Rectal smooth muscle tissue (tissue), 1 donor: ENCODE results near the gene DNAJC1.

Source experiments
- H3K27ac ChIP-seq: one replicate; pipeline ENCODE4 v1.7.0; 2013; ENCODE audit warnings: low read depth, low read length, inconsistent platforms
- H3K27me3 ChIP-seq: one replicate; pipeline ENCODE4 v1.7.0; 2013; ENCODE audit warnings: low read length; ENCODE audit not compliant: control insufficient read depth, insufficient read depth
- H3K36me3 ChIP-seq: one replicate; pipeline ENCODE4 v1.7.0; 2013; ENCODE audit warnings: low read length; ENCODE audit not compliant: control insufficient read depth, insufficient read depth
- H3K4me1 ChIP-seq: one replicate; pipeline ENCODE4 v1.7.0; 2013; ENCODE audit warnings: low read length; ENCODE audit not compliant: control insufficient read depth, insufficient read depth
- H3K4me3 ChIP-seq: one replicate; pipeline ENCODE4 v1.7.0; 2013; ENCODE audit warnings: low read length
- H3K9ac ChIP-seq: one replicate; pipeline ENCODE4 v1.7.0; 2013; ENCODE audit warnings: low read length

Gene DNAJC1

GRCh38 chr10:21757185-21757901, 246.2 kb downstream of the DNAJC1 start:
- Histone ChIP-seq H3K27me3 (no peaks in the 10 kb centered on the region), H3K9ac (no peak overlapping the region), H3K36me3 (peaks cover 3% of the 10 kb centered on the region), H3K4me3 (no peak overlapping the region), H3K4me1 (no peaks in the 10 kb centered on the region), H3K27ac (no peak overlapping the region)

- H3K27me3 ChIP-seq = no peaks in the 10 kb centered on the region
- no peaks in the 10 kb centered on the region for H3K4me1 ChIP-seq
- H3K36me3 ChIP-seq = peaks cover 3% of the 10 kb centered on the region
- no peak overlapping the region for H3K27ac ChIP-seq
- no peak overlapping the region for H3K9ac ChIP-seq
- H3K4me3 ChIP-seq = no peak overlapping the region
Observed at GRCh38 chr10:21756707-21757106, 246.8 kb downstream of the DNAJC1 start.

GRCh38 chr10:21754410-21755011, 249.0 kb downstream of the DNAJC1 start:
- Histone ChIP-seq H3K4me1 (no peaks in the 10 kb centered on the region), H3K9ac (no peak overlapping the region), H3K4me3 (no peak overlapping the region), H3K27ac (no peak overlapping the region), H3K36me3 (peaks cover 3% of the 10 kb centered on the region), H3K27me3 (no peaks in the 10 kb centered on the region)

- Histone ChIP-seq H3K4me3 (no peak overlapping the region), H3K27me3 (no peaks in the 10 kb centered on the region), H3K36me3 (peaks cover 3% of the 10 kb centered on the region), H3K27ac (no peak overlapping the region), H3K9ac (no peak overlapping the region), H3K4me1 (no peaks in the 10 kb centered on the region)
Observed at GRCh38 chr10:21753497-21754270, 249.8 kb downstream of the DNAJC1 start.

- no peak overlapping the region for H3K4me3 ChIP-seq
- H3K4me1 ChIP-seq = no peaks in the 10 kb centered on the region
- H3K9ac ChIP-seq = no peak overlapping the region
Observed at GRCh38 chr10:21751341-21752310, 251.9 kb downstream of the DNAJC1 start.

GRCh38 chr10:21750424-21750823, 253.1 kb downstream of the DNAJC1 start:
- Histone ChIP-seq H3K4me1 (no peaks in the 10 kb centered on the region), H3K36me3 (peaks cover 3% of the 10 kb centered on the region), H3K27me3 (no peaks in the 10 kb centered on the region), H3K9ac (no peak overlapping the region), H3K27ac (no peak overlapping the region), H3K4me3 (no peak overlapping the region)

More at GRCh38 chr10:21751341-21752310, 251.9 kb downstream of the DNAJC1 start:
- H3K36me3 ChIP-seq = peaks cover 3% of the 10 kb centered on the region
- no peak overlapping the region for H3K27ac ChIP-seq
- no peaks in the 10 kb centered on the region for H3K27me3 ChIP-seq

- no peaks in the 10 kb centered on the region for H3K4me1 ChIP-seq
- no peaks in the 10 kb centered on the region for H3K27me3 ChIP-seq
- H3K27ac ChIP-seq = no peak overlapping the region
- H3K9ac ChIP-seq = no peak overlapping the region
- H3K4me3 ChIP-seq = no peak overlapping the region
- peaks cover 3% of the 10 kb centered on the region for H3K36me3 ChIP-seq
Observed at GRCh38 chr10:21749788-21750187, 253.7 kb downstream of the DNAJC1 start.

GRCh38 chr10:21747809-21748208, 255.7 kb downstream of the DNAJC1 start:
- peaks cover 8% of the 10 kb centered on the region for H3K36me3 ChIP-seq
- H3K4me3 ChIP-seq = no peak overlapping the region

GRCh38 chr10:21746118-21746517, 257.4 kb downstream of the DNAJC1 start:
- H3K36me3 ChIP-seq = peaks cover 8% of the 10 kb centered on the region
- H3K4me3 ChIP-seq = no peak overlapping the region
- H3K9ac ChIP-seq = no peak overlapping the region
- H3K27ac ChIP-seq = no peak overlapping the region
- H3K4me1 ChIP-seq = no peaks in the 10 kb centered on the region
- no peaks in the 10 kb centered on the region for H3K27me3 ChIP-seq

More at GRCh38 chr10:21747809-21748208, 255.7 kb downstream of the DNAJC1 start:
- H3K27me3 ChIP-seq = no peaks in the 10 kb centered on the region
- no peak overlapping the region for H3K27ac ChIP-seq
- no peak overlapping the region for H3K9ac ChIP-seq
- no peaks in the 10 kb centered on the region for H3K4me1 ChIP-seq

GRCh38 chr10:21744223-21744622, 259.3 kb downstream of the DNAJC1 start:
- H3K27ac ChIP-seq = no peak overlapping the region
- peaks cover 14% of the 10 kb centered on the region for H3K36me3 ChIP-seq
- no peak overlapping the region for H3K4me3 ChIP-seq
- H3K4me1 ChIP-seq = no peaks in the 10 kb centered on the region
- H3K27me3 ChIP-seq = no peaks in the 10 kb centered on the region
- no peak overlapping the region for H3K9ac ChIP-seq

- H3K36me3 ChIP-seq = peaks cover 14% of the 10 kb centered on the region
- no peak overlapping the region for H3K9ac ChIP-seq
Observed at GRCh38 chr10:21742740-21743412, 260.7 kb downstream of the DNAJC1 start.

More at GRCh38 chr10:21742740-21743412, 260.7 kb downstream of the DNAJC1 start:
- Histone ChIP-seq H3K4me1 (no peaks in the 10 kb centered on the region), H3K27ac (no peak overlapping the region), H3K4me3 (no peak overlapping the region), H3K27me3 (no peaks in the 10 kb centered on the region)
